Globus pallidus (tissue), 1 donor: ENCODE data around the gene KRTAP10-7.
"Not testable (repeated sequence)": the region's sequence is repeated elsewhere in the genome, so short reads cannot be mapped to it uniquely, and the experiment has no call there.

Experiments
- DNase-seq: peaks from one replicate; pipeline ENCODE4 v3.0.0-alpha.2; 2015; ENCODE audit warnings: low spot score

The KRTAP10-7 gene, protein sequence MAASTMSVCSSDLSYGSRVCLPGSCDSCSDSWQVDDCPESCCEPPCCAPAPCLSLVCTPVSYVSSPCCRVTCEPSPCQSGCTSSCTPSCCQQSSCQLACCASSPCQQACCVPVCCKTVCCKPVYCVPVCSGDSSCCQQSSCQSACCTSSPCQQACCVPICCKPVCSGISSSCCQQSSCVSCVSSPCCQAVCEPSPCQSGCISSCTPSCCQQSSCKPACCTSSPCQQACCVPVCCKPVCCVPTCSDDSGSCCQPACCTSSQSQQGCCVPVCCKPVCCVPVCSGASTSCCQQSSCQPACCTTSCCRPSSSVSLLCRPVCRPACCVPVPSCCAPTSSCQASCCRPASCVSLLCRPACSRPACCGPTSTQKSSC

DNA sequence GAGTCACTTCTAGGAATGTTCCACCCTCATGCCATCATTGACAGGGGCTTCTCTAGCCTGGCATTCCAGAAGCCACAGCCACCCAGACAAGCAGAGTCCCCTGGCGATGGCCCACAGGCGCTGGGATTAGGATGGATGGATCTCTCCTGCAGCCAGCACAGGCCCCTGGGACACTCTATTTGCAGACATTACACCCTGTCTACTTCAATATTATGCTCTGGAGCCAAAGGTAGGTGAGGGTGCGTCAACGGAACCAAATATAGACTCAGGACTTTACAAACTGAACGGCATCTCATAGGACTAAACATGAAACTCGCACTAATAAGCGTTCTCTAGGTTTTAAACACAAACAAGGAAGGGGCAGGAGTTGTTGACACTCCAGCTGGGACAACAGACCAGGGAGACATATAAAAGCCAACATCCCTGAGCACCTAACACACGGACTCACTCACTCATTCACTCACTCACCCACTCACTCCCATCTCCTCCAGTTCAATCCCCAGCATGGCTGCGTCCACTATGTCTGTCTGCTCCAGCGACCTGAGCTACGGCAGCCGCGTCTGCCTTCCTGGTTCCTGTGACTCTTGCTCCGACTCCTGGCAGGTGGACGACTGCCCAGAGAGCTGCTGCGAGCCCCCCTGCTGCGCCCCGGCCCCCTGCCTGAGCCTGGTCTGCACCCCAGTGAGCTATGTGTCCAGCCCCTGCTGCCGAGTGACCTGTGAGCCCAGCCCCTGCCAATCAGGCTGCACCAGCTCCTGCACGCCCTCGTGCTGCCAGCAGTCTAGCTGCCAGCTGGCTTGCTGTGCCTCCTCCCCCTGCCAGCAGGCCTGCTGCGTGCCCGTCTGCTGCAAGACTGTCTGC is at the start of gene KRTAP10-7:
Gene KRTAP10-7 (plus strand): TSS at position 480 of the 861 bp plus-strand sequence. CDS start 25 bp downstream, at position 505.
- not testable (repeated sequence) for DNase-seq

DNA sequence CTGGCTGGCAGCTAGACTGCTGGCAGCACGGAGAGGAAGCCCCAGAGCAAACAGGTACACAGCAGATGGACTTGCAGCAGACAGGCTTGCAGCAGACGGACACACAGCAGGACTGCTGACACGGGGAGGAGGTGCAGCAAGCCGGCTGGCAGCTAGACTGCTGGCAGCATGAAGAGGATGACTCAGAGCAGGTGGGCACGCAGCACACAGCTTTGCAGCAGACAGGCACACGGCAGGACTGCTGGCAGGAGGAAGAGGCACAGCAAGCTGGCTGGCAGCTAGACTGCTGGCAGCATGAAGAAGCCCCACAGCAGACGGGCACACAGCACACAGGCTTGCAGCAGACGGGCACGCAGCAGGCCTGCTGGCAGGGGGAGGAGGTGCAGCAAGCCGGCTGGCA is 49.6 kb upstream of the KRTAP10-7 start:
- DNase-seq: no peak

DNA sequence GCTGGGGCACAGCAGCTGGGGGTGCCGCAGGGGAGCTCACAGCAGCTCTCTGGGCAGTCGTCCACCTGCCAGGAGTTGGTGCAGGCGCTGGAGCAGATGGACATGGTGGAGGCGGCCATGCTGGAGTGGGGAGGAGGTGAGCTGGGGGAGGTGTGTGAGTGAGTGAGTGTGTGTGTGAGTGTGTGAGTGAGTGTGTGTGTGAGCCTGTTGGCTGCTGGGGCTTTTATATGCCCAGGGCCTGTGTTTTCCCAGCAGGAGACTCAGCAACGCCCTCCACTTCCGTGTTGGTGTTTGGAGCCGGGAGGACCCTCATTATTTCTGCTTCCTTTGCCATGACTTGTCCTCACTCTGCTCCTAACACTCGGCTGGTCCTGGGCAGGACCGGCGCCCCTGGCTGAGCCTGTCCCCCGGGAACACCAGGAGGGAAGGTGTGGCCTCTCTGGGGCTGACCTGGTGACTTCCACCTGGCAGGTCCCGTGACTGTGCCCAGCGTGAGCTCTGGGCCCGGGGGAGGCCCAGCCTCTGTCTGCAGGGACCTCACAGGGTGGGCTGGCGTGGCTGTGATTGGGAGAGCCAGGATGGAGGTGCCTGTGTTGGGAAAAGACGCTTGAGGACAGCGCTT is 48.9 kb upstream of the KRTAP10-7 start, which contains the start of gene KRTAP10-2:
Gene KRTAP10-2 (minus strand): TSS at position 166 of the 622 bp plus-strand sequence. CDS start 47 bp downstream, at position 119.
- DNase-seq: no peak

DNA sequence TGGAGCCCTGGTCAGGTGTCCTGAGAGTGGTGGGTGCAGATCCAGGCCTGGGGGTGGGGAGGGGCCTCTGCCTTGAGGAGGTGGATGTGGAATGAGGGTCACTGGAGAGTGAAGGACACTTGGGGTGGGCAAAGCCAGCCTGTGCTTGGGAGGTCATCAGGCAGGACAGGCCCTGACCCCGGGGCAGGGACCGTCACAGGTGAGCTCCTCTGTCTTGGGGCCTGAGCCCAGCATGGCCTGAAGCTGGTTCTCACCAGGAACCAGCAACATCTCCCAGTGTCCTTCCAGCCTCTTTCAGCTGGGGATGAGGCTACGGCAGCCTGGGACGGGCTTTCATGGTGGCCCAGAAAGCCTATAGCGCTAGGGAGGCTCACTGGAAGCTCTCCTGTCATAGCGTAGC is 48.3 kb upstream of the KRTAP10-7 start:
- DNase-seq: no peak

DNA sequence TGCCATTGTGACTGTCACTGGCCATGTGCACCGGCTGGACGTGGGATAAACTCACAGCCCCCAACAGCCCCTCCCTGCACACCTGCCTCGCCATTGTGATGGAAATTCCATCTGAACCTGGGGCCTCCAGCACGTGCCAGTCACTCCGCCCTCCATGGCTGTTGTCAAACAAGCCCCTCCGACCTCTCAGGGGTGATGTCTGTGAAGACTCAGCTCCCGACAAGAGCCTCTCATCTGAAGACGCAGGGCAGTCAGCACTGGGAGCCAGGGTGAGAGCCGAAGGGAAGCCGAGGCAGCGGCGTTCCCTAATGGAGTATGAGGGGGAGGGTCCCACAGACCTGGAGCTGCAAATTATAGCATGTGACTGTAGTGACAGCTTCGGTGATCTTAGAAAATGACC is 47.7 kb upstream of the KRTAP10-7 start:
- no peak for DNase-seq

DNA sequence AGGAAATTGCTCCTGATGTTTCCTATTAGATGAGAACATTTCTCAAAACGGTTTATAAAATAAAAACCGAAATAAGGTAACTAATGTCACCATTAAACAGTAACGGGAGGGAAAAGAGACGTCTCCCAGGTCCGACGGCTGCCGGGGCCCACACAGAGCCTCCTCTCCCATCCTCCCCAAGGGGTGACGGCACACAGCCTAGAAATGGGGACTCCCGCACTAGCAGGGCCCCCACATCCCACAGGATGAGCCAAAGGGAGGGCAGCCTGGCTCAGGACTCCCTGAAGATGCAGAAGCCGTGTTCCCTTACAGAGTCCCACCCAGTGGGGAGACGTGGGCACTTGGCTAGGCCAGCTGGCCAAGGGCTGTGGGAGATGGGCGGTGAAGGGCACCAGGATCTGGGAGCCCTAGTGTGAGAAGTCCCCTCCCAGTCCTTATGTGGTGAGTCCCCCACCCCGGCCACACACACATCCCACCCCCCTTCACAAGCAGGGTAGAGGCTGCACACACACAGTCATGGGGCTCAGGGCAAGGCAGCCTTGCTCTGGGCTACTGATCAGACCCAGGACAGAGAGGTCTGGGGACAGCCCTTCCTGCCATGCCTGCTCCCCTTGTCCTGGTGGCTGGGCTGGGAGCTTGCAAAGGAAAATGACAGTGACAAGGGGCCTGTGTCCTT is 45.1 kb upstream of the KRTAP10-7 start:
- DNase-seq: no peak

DNA sequence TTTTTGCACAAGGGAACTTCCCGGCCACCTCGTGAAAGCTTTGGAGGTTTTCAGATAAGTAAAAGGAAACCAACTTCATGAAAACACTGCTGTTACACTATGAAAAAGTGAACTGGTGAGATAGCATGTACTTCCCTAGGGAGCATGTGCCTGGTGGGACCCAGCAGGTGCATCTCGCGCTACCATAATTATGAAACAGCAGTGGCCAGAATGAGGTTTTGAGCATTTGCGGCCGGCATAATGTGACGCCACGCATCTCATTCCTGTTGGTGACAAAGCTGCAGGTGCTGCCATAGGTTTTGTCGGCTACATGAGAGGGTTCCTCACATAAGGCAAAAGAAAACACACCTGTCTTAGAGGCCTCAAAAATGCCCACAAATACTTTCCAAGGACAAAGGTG is 43.5 kb upstream of the KRTAP10-7 start:
- DNase-seq: no peak

DNA sequence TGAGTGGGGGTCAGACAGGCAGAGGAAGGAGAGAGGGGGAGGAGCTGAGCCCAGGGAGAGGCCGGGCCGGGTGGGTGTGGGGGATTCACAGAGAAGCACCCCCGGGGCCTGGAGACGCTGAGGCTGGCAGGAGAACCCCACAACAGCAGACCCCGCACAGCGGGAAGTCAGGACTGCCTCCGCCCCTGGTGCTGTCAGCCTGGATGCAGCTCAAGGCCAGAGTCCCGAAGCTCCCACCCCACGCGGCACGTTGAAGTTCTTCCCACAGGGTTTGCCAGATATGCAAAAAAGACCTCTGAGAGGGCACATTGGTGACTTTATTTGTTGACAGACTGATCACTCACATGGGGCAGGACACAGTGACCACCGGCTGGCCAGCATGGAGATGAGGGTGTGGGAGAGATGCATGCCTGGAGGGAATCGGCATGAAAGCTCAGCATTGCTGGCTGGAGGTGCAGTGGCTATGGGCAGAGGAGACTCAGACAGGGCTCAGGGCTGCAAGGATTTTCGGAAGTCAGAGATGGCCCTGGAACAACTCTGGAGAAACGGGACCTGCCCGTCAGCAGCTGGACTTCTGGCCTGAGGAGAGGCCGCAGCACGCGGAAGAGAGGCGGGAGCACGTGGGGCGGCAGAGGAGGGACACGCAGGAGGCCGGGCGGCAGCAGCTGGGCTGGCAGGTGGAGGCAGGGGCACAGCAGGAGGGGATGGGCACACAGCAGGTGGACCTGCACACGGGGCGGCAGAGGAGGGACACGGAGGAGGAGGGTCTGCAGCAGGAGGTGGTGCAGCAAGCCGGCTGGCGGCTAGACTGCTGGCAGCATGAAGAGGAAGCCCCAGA is 42.7 kb upstream of the KRTAP10-7 start:
- DNase-seq: no peak

DNA sequence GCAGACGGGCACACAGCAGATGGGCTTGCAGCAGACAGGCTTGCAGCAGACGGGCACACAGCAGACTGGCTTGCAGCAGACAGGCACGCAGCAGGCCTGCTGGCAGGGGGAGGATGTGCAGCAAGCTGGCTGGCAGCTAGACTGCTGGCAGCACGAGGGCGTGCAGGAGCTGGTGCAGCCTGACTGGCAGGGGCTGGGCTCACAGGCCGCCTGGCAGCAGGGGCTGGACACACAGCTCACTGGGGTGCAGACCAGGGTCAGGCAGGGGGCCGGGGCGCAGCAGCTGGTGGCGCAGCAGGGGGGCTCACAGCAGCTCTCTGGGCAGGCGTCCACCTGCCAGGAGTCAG is 42.1 kb upstream of the KRTAP10-7 start:
- DNase-seq: not testable (repeated sequence)

DNA sequence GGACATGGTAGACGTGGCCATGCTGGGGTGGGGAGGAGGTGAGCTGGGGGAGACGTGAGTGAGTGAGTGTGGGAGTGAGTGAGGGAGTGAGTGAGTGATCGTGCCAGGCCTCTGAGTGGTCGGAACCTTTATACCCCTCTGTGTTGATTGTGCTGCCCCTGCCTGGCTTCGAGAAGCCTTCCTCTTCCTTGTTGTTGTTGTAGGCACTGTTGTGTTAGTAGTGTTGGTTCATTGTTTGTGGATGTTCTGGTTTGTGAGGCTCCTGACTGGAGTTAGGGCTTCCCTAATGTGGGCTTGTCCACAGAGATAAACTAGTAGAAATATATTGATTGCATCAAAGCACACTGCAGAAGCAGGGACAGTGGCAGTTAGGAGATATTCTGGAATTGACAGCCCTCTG is 41.7 kb upstream of the KRTAP10-7 start, which contains the start of gene KRTAP10-3:
Gene KRTAP10-3 (minus strand): TSS at position 101 of the 400 bp plus-strand sequence. CDS start 80 bp downstream, at position 21.
- DNase-seq: no peak

DNA sequence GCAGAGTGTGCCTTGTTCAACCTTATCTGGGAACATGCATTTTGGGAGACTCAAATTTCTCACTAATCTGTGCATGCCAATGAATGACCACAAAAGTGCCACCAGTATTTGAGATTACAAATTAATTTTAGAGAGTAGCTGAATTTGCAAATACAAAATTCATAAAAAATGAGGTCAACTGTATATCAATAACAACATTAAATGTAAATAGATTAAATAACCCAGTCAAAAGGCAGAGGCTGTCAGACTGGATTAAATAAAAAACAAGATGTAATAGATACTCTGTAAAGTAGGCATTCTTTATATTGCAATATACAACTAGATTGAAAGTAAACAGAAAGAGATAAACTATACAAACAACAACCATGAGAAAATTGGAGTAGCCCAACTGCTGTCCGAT is 36.3 kb upstream of the KRTAP10-7 start:
- no peak for DNase-seq

DNA sequence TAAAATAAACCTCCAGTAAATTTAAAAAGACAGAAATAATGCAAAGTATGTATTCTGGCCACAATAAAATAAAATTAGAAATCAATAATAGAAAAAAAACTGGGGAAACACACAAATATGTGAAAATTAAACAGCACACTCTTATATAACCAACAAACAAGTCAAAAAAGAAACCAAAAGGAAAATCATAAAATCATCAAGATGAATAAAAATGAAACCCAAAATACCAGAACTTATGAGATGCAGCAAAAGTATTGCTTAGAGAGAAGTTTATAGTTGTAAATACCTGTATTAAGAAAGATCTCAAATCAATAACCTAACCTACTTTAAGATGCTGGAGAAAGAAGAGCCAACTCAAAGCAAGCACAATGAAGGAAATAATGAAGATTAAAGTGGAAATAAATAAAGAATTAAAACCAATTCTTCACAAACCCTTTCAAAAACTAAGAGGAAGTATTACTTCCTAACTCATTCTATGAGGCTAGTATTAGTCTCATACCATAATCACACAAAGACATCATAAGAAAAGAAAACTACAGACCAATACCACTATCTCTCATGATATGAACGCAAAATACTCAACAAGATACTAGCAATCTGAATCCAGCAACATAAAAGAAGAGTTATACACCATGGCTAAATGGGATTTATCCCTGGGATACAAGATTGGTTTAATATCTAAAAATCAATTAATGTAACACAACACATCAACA is 35.4 kb upstream of the KRTAP10-7 start:
- no peak for DNase-seq

DNA sequence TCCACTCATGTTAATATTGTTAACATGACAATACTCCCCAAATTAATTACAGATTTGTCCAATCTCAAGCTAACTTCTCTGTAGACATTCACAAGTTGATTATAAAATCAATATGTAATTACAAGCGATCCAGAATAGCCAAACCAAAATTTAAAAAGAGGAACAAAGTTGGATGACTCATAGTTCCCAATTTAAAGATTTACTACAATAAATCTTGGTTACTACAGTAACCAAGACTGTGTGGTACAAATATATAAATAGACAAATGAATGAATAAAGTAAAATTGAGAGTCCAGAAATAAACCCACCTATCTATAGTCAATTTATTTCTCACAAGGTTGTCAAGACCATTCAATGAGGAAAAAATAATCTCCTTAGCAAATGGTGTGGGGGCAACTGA is 34.0 kb upstream of the KRTAP10-7 start:
- no peak for DNase-seq

DNA sequence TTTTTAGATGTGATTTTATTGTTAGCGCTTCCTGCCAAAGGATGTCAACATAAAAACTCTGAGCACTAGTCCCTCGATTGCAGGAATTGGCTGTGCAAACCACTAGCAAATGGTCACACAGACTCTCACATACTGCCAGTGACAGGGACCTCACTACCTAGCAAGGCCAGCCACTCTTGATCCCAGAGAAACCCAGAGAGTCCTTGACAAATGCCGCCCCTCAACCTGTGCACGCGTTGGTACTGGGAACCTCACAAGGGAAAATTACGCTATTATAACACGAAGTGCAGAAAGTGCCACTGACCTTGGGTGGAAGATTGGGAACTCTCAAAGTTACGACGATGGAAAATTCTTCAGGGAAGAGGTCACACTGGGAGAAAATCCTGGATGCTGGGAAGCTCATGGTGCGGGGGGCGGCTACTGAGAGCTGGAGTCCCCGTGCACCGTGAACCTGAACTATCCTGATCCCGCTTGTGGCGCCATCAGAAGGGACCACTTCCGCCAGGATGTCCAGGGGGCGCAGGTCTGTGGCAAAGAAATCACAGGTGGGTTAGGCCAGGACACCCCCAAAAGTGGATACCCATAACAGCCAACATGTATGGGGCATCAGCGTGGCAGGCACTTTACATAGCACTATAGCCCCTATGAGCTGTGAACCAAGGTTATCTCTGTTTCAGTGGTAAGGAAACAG is 32.8 kb upstream of the KRTAP10-7 start:
- no peak for DNase-seq

DNA sequence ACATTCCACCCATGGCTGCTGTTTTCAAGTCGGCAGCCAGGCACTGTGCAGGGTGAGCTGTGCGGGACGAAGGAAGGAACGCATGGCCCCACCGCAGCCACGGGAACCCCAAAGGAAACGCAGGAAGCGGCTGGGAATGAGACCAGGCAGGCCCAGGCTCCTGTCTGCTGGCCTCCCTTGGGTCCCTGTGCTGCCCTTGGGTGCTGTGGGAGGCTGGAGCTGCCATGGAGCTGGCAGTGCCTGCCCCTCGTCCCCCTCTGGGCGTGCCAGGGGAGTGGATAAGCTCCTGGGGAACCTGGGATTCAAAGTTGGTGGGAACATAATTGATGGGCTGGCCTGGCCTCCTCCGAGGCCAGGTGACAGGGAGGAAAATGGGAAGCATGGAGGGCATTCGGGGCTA is 32.1 kb upstream of the KRTAP10-7 start:
- DNase-seq: no peak

DNA sequence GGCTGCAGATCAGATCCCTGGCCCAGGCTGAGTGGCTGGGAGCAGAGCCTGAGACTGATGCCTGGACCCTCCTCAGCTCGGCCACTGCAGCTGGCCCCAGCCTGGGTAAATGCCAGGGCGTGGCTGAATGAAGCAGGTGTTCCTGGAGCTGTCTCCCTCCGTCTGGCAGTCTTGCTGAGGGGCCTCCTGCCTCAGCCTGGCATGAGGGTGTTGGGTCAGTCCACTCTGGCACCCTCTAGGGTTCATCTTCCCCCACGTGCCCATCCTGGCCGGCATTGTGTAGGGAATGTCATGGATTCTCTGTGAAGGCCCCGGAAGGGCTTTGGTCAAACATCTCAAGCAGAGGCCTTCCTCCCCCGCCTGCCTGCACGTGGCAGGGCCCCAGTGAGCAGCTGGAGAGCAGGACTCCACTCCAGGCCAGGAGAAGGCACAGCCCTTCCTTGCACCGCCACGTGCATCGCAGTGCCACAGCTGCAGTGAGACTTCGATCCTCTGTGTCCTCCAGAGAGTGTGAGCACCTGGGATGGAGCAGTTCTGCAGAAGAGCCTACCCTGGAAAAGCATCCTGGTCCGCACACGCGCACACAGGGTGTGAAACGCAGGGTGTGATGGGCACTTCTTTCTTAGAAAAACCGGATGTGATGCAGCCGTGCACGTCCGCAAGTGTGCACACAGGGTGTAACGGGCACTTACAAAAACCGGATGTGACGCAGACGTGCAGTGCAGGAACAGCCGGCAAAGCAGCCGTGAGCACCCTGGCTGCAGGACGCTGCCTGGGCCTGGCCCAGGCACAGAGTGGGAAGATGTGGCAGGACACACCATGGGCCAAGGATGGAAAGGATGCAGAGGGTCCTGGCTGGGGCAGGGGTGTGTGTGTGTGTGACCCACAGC is 31.5 kb upstream of the KRTAP10-7 start:
- no peak for DNase-seq

DNA sequence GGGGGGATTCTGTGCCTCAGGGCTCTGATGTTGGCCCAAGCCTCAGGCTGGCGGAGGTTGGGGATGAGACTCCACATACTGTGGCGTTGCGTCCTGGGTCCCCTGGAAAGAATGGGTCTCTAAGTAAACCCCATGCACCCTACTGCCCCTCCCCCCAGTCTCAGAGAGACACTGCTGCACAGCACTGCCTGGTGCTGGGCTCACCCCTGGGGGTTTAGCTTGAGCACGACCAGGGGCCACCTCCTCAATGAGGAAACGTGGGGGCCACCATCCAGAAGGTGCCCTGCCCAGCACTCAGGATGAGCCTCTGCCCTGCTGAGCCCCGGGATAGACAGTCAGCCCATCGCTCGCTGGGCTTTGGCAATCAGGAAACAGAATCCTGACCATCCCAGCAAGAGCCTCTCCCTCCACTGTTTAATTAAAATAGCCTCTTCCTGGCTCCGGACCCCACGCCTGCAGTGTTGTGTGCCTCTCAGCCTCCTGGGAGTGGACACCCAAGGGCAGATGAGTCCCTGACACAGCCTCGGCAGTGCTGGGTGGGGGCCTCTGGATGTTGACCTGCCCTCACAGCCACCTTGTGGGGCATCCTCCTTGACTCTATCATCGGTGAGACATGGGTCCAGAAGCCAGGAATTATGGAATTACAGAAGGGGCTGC is 30.4 kb upstream of the KRTAP10-7 start:
- DNase-seq: no peak

DNA sequence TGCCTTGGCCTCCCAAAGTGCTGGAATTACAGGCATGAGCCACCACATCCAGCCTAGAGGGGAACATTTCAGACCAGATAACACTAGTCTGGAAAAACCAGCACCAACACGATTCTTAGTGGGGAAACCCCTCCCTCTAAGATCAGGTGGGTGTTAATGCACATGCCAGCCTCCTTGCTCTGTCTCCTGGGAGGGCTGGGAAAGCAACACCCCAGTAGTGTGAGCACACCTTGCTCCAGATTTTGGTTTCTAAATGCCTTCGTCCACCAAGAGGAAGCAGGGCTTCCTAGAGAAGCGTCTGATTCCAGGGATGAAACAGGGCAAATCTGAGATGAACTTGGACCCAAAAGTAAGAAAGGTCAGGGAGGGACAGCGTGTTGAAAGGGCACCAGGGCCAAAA is 29.1 kb upstream of the KRTAP10-7 start:
- DNase-seq: no peak
